DND-41 (cell line): ENCODE data around the gene LRTM2.

ENCODE experiments used
- ATAC-seq: fragments of 200-7000 bp; cut with Tn5 transposase; 3 replicates; pipeline ENCODE4 v1.9.1; 2021; ENCODE audit warnings: low read depth; ENCODE audit not compliant: insufficient read depth
- DNase-seq: peaks from one replicate; pipeline ENCODE4 v3.0.0-alpha.2; 2020
- H2AFZ ChIP-seq: 2 replicates; pipeline ENCODE4 v1.6.0; 2012; ENCODE audit warnings: low read depth, low read length
- H3K27ac ChIP-seq: 2 replicates; pipeline ENCODE4 v1.5.1; 2012; ENCODE audit warnings: low read length, inconsistent platforms
- H3K27me3 ChIP-seq: fragments of 200-600 bp; sonication (generic); 2 replicates; pipeline ENCODE4 v1.6.0; 2012; ENCODE audit warnings: low read length, mild to moderate bottlenecking, inconsistent platforms; ENCODE audit not compliant: insufficient read depth, poor library complexity
- H3K36me3 ChIP-seq: 2 replicates; pipeline ENCODE4 v1.5.1; 2012; ENCODE audit warnings: low read length, inconsistent platforms; ENCODE audit not compliant: insufficient read depth
- H3K4me1 ChIP-seq: 2 replicates; pipeline ENCODE4 v1.5.1; 2012; ENCODE audit warnings: mild to moderate bottlenecking, low read length; ENCODE audit not compliant: insufficient read depth
- H3K4me2 ChIP-seq: 2 replicates; pipeline ENCODE4 v1.6.0; 2012; ENCODE audit warnings: mild to moderate bottlenecking, moderate library complexity, low read length, inconsistent platforms; ENCODE audit not compliant: insufficient read depth
- H3K4me3 ChIP-seq, 2 experiments: fragments of 200-600 bp in 1 of 2; shearing (Covaris generic) in 1 of 2; 2 replicates each; pipeline ENCODE4 v1.5.1; 2012 to 2016; ENCODE audit warnings: inconsistent platforms in 2 of 2, low read length in 2 of 2, mild to moderate bottlenecking in 2 of 2, low read depth in 1 of 2, moderate library complexity in 1 of 2
- H3K79me2 ChIP-seq: 2 replicates; pipeline ENCODE4 v1.6.0; 2012; ENCODE audit warnings: low read length, inconsistent platforms; ENCODE audit not compliant: insufficient read depth
- H3K9ac ChIP-seq: 2 replicates; pipeline ENCODE4 v1.6.0; 2012; ENCODE audit warnings: low read depth, mild to moderate bottlenecking, inconsistent platforms, low read length, moderate library complexity
- H3K9me3 ChIP-seq: 2 replicates; pipeline ENCODE4 v1.5.1; 2012; ENCODE audit warnings: low read length, moderate library complexity, mild to moderate bottlenecking, inconsistent platforms; ENCODE audit not compliant: insufficient read depth, severe bottlenecking
- H4K20me1 ChIP-seq: 2 replicates; pipeline ENCODE4 v1.6.0; 2012; ENCODE audit warnings: low read length; ENCODE audit not compliant: insufficient read depth
- EZH2 ChIP-seq: IDR thresholded peaks from 3 replicates; pipeline ENCODE4 v1.6.1; 2012; ENCODE audit warnings: borderline replicate concordance, low read depth, mild to moderate bottlenecking, moderate library complexity, low read length, inconsistent platforms; ENCODE audit not compliant: severe bottlenecking
- TF ChIP-seq, protein P1 (sequence below): IDR thresholded peaks from 2 replicates; pipeline ENCODE4 v1.5.1; 2012; ENCODE audit warnings: borderline replicate concordance, low read length, moderate library complexity, mild to moderate bottlenecking; ENCODE audit not compliant: poor library complexity, severe bottlenecking; ENCODE audit errors: extremely low read depth

LRTM2 gene

DNA sequence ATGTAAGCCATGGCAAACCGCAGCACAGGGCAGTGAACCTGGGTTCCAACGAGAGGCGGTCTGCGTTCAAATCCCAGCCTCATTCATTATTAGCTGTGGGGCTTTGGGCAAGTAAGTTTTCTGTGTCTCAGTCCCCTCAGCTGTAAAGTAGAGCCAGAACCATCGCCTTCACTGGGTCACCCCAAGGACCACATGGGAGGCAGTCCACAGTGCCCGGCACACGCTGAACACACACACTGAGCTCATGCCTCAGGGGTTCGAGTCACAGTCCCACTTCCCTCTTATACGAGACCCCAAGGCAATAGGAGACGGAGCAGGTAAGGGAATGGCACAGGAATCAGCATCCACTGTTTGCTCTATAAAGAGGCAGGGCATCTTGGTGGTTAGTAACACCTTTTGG, 19.1 kb downstream of the LRTM2 start:
- H3K4me3 ChIP-seq, result no peak overlapping the region
- no peak overlapping the region for H3K9ac ChIP-seq
- H3K4me2 ChIP-seq, result no peak overlapping the region
- no peaks in the 10 kb centered on the region for H3K4me1 ChIP-seq
- ATAC-seq (no peak), DNase-seq (no peak)
- no peaks in the 10 kb centered on the region for H3K36me3 ChIP-seq
- no peaks in the 10 kb centered on the region for H3K79me2 ChIP-seq
- TF ChIP-seq, protein P1, sequence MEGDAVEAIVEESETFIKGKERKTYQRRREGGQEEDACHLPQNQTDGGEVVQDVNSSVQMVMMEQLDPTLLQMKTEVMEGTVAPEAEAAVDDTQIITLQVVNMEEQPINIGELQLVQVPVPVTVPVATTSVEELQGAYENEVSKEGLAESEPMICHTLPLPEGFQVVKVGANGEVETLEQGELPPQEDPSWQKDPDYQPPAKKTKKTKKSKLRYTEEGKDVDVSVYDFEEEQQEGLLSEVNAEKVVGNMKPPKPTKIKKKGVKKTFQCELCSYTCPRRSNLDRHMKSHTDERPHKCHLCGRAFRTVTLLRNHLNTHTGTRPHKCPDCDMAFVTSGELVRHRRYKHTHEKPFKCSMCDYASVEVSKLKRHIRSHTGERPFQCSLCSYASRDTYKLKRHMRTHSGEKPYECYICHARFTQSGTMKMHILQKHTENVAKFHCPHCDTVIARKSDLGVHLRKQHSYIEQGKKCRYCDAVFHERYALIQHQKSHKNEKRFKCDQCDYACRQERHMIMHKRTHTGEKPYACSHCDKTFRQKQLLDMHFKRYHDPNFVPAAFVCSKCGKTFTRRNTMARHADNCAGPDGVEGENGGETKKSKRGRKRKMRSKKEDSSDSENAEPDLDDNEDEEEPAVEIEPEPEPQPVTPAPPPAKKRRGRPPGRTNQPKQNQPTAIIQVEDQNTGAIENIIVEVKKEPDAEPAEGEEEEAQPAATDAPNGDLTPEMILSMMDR, result no peak
- no peak for TF ChIP-seq EZH2
- H3K27ac ChIP-seq, result no peak overlapping the region
- no peaks in the 10 kb centered on the region for H3K9me3 ChIP-seq
- no peak overlapping the region for H2AFZ ChIP-seq
- H4K20me1 ChIP-seq, result peaks cover 4% of the 10 kb centered on the region; the same call in 1 of the 2 replicates
- H3K27me3 ChIP-seq, result no peaks in the 10 kb centered on the region

DNA sequence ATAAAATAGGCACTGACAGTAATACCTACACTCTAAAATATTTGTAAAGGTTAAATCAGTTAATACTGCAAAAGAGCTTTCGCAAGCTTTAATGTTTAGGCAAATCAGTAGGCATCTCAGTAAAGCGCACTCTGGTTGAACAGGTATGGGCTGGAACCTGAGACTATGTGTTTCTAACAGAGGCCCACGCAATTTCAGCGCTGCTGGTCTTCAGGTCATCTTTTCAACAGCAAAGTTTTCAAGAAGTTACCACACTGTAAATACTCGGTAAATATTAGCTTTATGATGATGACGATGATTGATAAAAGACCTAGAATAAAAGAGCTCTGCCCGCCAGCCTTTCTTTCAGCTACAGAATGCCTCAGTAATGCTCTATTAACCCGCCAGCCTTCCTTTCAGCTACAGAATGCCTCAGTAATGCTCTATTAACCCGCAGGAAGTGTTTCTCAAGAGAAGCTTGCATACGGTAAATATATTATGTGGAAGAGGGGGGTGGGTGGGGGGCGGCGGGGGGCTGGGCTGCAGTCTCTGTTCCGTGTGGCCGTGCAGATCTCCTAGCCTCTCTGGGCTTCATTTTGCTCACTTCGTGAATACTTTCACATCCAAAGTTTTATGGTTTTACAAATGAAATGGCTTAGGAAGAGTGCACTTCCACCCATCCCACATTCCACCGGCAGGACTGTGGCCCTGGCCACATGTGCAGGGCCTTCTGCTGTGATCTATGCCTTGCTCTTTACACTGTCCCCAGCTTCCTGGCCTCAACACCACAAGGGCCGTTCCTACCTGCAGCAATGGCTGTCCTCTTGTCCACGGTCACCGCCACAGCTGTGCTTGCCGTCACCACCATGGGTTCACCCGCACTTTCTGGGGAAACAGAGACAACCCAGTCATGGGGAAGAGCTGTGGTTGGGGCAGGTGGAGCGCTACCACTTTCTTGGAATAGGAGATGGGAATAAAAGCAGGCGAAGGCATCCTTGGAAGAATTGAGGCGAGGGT, 19.9 kb downstream of the LRTM2 start:
- Histone ChIP-seq H3K36me3 (no peaks in the 10 kb centered on the region), H3K4me2 (no peak overlapping the region), H3K9ac (no peak overlapping the region), H3K4me1 (no peaks in the 10 kb centered on the region), H3K27ac (no peak overlapping the region), H3K79me2 (no peaks in the 10 kb centered on the region), H4K20me1 (peaks cover 4% of the 10 kb centered on the region; the same call in 1 of the 2 replicates), H3K9me3 (no peaks in the 10 kb centered on the region), H2AFZ (no peak overlapping the region), H3K4me3 (no peak overlapping the region), H3K27me3 (no peaks in the 10 kb centered on the region)
- TF ChIP-seq EZH2, result no peak
- TF ChIP-seq, protein P1, result no peak
- ATAC-seq (no peak), DNase-seq (no peak)

DNA sequence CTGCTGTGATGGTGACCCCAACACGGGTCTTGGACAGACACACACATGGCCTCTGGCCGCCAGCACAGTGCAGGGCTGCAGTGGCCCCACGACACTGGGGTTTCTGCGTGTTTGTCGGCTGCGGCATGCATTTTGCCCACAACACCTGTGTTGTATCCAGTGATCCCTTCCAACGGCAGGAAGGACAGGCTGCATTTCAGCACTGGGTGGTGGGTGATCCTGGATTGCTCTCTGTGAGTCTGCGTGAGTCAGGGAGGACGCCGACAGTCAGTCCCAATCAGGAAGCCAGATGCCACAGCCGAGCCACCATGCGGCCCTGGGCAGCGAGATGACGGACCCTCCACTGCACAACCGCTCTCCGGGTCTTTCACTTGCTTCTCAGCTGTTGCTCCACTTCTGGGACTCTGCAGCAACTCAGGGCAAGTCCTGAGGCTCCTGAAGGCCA, 20.6 kb downstream of the LRTM2 start:
- no peak overlapping the region for H2AFZ ChIP-seq
- peaks cover 3% of the 10 kb centered on the region; the same call in 1 of the 2 replicates for H4K20me1 ChIP-seq
- H3K27me3 ChIP-seq, result no peaks in the 10 kb centered on the region
- TF ChIP-seq EZH2, result no peak
- TF ChIP-seq, protein P1, result no peak
- H3K27ac ChIP-seq, result no peak overlapping the region
- H3K9me3 ChIP-seq, result no peaks in the 10 kb centered on the region
- DNase-seq (no peak), ATAC-seq (no peak)
- no peaks in the 10 kb centered on the region for H3K79me2 ChIP-seq
- H3K4me3 ChIP-seq, result no peak overlapping the region
- no peak overlapping the region for H3K9ac ChIP-seq
- H3K4me1 ChIP-seq, result no peaks in the 10 kb centered on the region
- no peaks in the 10 kb centered on the region for H3K36me3 ChIP-seq
- H3K4me2 ChIP-seq, result no peak overlapping the region
